NCI-H748 (cell line): ENCODE results near the gene FCRLB.
"Not testable (repeated sequence)": the region's sequence is repeated elsewhere in the genome, so short reads cannot be mapped to it uniquely, and the experiment has no call there.

ENCODE experiments used
- DNase-seq: peaks from one replicate; lab custom pipeline; 2025; ENCODE audit not compliant: unreplicated experiment; lab: John Stamatoyannopoulos, UW

FCRLB gene

DNA sequence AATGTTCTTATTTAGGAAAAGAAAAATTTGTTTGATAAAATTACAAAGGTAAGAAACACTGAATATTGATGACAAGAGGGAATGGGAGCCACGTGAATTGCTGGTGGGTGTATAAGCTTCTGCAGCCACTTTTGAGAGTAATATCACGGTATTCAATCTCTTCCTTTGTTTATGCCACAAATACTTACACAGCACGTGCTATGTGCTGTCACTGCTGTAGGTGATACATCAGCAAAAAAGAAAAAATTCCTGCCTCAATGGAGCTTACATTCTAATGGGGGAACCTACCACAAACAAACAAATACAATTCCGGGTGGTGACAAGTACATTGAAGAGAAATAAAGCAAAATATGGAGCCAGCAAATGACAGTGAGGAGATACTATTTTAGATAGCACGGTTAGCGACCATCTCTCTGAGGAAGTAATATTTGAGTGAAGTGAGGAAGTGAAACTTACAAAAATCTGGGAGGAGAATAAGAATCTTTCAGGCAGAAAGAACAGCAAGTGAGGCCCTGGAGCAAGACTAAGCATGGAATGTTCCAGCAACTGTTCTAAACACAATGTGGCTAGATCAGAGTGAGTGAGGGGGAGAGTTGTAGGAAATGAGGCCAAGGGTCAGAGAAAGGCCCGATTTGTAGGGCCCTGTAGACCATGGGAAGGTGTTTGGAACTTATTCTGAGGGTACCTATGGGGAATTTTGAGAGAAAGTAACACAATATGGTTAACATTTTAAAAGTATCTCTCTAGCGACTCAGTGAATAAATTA, 2.6 kb upstream of the FCRLB start:
- DNase-seq: no peak

DNA sequence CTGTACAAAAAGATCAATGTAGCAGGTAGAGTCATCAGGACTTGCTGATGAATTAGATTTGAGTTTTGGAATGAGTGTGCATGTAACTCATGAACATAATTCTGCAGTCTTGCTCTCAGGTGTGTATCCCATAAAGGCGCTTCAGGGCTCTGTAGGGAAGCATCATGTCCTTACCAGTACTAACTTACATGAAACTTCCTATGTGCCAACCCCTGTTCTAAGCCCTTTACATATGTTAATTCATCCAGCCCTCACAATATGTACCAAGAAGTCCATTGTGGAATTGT, 2.1 kb upstream of the FCRLB start:
- DNase-seq: no peak

DNA sequence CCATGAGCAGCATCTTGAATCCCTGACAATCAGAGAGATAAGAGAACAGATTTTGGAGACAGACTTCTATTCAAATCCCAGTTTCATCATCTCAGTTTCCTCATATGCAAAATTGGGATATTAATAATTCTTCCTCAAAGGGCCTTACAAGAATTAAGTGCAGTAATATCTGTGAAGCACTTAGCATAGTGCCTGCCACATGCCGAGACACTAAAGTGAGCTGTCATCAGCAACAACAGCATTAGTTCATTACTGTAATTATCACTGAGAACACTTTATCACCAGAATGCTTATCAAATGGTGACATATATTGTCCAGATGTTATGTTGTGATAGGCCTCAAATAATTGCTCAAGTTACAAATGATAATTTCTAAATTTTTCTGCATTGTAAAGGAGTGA, 922 bp upstream of the FCRLB start:
- DNase-seq: no peak

DNA sequence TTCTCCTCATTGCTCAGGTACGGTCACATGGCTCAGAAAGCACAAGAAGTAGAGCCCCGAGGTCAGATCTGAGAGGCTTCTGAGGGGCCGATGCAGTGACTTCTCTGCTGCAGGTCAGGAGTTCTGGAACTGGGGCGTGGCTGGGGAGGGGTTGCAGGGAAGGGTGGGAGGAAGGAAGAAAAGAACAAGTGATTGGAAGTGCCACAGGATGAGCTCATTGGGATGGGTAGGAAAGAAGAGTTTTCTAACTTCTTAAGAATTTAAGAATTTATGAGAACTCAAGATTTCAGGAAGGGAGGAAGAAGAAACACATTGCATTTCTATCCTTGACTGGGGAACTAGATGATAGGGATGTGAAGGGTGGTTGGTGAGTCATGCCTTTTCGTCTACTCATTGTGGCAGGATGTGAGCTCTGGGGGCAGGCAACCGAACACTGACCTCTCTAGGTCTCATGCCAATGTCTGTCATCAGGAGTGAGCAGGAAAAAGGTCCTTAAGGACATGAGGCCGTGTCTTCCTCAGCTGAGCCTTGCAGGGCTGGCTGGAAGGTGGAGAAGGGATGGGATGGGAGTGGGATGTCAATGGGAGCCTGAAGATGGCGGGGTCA, 497 bp downstream of the FCRLB start:
- DNase-seq: no peak

DNA sequence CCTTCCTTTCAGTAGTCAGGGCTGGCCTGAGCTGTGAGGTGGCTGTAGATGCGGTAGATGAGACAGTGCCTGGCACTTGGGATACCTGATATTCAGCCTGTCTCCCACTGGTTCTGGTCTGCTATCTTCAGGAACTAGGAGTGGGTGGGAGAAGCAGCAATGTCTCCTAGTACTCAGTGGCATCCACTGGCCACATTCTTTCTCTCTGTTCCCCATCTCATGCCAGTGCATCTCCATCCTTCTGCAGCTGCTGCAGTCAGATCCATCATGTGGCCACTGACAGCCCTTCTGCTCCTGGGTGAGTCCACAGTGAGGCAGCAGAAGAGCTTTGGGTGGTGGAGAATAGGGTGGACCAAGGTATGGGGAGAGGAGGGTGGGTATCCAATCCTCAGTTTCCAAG, 1.1 kb downstream of the FCRLB start:
- DNase-seq: no peak

DNA sequence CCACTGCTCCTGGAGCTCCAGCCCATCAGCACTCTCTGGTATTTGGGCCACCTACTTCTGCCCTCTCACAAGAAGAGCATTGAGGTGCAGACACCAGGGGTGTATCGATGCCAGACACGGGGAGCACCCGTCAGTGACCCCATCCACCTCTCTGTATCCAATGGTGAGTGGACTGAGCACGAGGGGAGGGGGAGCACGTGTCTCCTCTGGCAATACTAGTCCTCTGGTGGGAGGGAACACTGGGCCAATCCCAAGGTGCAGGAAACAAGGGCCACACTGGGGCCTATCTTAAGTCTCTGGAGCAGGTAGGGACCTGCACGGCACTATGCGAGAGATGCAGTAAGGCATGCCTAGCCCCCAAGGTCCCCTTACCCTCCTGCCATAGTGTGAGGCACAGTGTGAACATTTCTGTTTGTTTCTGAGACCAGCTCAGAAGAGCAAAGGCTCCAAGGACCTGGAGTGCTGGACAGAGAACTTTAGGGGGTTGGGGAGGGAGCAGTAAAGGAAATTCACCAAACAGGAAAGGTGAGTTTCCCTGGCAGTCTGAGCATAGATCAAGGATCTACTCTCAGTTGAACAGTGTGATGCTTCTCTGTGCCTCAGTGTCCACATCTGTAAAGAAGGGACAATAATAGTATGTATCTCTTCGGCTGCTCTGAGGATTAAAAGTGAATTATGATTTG, 2.3 kb downstream of the FCRLB start:
- no peak for DNase-seq

DNA sequence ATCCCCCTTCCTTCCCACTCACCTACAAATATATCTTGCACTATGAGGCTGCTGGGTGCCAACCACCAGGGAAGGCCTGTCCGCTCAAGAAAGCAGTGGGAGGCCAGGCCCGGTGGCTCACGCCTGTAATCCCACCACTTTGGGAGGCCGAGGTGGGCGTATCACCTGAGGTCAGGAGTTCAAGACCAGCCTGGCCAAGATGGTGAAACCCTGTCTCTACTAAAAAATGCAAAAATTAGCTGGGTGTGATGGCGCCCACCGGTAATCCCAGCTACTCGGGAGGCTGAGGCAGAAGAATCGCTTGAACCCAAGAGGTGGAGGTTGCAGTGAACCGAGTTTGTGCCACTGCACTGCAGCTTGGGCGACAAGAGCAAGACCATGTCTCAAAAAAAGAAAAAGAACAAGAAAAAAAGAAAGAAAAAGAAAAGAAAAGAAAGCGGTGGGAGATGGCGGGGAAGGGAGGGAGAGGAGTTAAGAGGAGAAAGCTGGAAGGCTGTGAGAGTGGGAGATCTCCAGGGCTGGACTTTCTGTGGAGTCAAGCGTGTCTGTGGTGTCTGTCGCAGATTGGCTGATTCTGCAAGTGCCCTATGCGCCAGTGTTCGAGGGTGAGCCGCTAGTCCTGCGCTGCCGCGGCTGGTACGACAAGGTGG, 4.0 kb downstream of the FCRLB start:
- DNase-seq: not testable (repeated sequence)

DNA sequence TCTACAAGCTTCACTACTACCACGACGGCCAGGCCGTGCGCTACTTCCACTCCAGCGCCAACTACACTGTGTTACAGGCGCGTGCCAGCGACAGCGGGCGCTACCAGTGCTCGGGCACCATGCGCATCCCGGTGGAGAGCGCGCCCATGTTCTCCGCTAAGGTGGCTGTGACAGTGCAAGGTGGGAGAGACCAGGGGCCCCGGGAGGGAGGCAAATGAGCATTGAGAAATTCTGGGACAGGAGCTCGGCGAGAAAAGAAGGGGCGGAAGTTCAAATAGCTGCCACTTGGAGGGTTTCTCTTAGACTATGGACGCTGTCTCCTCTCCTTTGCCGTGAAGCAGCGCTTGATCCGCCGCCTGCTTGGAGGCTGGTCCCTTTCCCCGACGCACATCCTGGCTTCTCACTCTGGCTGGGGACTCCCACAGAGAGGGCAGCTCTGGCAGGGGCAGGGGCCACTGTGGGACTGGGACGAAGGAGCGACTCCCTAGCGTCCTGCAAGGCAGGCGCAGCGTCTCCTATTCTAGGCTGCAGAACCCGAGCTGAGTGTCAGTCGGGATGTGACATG, 4.6 kb downstream of the FCRLB start:
- peak; percentile 69 for DNase-seq

DNA sequence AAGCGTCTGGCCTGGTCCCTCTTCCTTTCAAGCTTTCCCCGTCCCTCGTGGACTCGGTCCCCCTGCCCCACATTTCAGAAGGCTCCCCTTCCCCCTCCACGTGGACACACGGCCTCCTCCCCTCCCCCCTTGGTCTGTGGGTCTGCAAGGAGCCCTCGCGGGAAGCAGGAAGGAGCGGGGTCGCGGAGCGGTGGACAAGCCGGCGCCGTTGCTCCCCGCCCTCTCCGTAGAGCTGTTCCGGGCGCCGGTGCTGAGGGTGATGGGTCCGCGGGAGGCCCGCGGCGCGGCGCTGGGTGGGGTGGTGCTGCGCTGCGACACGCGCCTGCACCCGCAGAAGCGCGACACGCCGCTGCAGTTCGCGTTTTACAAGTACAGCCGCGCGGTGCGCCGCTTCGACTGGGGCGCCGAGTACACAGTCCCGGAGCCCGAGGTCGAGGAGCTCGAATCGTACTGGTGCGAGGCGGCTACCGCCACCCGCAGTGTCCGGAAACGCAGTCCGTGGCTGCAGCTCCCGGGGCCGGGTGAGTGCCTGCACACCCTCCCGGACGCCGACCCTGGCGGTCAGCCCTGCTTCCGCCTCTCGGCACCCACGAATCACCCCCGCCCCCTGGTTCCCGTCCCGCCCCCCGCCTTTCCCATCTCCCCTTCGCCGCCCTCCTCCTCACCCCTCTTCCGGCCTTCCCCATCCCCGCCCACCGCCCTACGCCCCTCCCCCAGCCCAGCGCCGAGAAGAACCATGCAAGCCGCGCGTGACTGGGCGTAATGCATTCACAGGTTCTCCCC, 5.3 kb downstream of the FCRLB start:
- DNase-seq: peak; percentile 80

DNA sequence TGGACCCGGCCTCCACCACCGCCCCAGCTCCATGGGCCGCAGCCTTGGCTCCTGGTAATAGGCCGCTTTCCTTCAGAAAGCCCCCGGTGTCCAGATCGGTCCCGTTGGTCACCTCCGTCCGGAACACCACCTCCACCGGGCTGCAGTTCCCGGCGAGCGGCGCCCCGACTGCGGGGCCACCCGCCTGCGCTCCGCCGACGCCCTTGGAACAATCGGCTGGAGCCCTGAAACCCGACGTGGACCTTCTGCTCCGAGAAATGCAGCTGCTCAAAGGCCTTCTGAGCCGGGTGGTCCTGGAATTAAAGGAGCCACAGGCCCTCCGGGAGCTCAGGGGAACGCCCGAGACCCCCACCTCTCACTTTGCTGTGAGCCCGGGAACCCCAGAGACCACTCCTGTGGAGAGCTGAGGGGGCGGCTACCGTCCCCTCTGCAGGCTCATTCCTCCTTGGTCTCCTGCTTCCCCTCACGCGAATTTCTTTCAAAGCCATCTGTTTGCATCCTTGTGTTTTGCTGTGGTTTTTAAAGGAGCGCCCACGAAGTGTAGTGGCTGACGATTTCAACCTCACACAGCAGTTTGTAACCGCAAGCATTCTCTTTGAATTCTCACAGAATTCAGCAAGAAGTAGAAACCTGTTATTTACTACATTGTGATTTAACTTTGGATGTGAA, 6.0 kb downstream of the FCRLB start:
- no peak for DNase-seq

DNA sequence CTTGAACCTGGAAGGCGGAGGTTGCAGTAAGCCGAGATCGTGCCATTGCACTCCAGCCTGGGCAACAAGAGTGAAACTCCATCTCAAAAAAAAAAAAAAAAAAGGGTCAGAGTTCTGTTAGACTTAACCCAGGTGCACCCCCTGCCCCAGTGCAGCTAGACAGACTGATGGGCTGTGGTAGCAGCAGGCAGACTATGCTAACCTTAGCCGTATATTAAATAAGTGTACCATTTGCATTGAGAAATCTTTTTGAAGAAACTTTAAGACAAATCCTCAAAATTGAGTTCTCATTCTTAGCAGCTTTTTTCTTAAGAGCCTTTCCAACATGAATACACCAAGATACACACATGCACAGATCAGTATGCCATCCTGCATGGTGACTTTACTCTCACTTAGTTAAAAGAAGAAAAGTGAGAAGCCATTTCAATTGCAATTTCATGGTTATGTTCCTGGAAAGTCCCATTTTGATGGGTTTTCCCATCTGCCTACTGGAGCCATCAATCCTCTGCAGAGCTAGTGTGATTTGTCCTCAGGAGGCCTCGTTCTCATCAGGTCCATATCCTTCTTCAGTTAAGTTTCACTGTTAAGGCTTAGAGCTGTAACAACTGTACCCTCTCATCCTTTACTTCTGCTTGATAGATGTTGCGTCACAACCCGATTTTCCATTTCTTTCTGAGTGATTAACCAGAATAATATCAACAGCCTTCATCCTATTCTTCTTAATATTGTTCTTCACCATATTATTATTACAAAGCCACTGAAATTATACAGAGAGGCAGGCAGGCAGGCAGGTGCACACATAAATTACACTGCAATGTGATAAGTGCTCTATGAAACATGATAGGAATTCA, 7.3 kb downstream of the FCRLB start:
- DNase-seq: no peak

DNA sequence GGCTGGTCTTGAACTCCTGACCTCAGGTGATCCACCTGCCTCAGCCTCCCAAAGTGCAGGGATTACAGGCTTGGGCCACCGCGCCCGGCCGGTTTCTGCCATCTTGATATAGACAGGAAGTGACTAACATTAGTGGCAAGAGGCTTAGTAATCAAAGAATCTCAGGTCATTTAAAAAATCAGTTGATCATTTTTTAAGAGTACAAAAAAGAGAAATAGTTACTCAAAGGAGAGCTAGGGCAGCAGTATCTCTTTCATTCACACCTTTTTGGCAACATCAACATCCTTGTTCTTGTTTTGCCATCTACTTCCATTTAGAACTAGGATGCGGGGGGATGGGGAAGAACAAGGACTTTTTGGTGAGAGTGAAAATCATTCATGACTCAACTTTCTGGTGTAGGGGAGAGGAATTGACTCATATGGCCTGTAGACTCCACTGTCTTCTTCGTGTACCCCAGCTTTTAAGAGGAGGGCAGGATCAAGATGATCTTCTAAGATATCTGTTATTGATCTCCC, 8.8 kb downstream of the FCRLB start:
- DNase-seq: no peak

DNA sequence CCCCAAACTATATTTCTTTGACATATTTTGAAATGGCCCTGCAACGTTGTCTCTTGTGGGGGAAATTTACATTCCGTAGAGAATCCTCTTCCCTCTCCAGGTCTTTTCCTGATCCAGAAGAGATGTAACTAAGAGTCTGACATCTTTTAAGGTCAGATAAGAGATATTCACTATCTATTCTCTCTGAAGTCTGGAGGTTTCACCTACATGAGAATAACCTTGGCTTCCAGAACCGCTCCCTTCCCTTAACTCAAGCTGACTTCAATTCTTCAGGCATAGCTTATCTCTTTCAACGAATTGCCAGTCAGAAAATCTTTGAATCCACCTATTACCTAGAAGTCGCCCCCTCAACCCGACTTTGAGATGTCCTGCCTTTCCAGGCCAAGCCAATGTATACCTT, 9.9 kb downstream of the FCRLB start:
- DNase-seq: no peak

DNA sequence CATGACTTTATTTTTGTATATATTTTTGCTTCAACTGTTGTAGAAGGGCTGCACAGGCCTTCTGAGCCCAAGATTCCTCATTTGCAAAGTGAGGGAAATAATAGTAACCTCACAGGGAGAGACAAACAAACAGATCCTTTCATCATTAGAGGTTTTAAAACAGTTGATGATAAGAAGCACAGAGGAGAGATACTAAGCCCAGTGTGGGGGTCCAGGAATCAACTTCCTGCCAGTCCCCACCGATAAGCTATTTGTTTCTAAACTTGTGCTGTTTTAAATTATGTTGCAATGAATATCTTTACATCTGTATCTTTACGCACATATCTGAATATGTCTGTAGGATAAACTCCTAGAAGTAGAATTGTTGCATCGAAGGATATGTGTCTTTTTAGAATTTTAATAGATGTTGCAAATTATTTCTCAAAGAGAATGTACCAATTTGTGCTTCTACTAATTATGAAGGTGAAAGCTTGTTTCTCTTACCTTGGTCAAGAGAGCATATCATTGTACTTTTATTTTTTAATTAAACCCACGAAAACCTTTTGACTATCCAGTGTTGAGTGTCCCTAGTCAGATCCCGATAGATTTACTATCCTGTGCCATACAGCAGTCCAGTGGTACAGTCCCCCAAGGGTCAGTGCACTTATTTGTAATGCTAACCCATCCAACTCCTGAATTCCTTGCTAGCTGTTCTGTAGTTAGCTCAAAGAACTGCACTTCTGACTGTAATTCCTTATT, 10.8 kb downstream of the FCRLB start:
- no peak for DNase-seq

DNA sequence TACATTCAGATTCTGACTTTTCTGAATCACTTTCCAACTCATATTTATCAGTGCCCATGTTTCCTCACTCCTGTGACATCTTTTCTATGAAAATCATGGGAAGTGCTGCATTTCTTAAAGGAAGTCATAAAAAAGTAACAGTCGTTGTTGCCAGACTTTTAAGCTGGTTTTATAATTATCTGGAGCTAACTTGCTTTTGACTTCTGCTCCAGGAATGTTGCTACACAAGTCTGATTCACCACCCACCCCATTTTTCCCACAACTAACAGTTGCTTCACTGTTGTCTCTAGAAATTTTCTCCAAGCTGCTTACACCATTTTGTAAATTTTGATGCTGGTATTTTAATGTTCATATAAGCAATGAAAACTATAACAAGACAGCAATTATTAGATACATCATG, 12.2 kb downstream of the FCRLB start:
- no peak for DNase-seq

DNA sequence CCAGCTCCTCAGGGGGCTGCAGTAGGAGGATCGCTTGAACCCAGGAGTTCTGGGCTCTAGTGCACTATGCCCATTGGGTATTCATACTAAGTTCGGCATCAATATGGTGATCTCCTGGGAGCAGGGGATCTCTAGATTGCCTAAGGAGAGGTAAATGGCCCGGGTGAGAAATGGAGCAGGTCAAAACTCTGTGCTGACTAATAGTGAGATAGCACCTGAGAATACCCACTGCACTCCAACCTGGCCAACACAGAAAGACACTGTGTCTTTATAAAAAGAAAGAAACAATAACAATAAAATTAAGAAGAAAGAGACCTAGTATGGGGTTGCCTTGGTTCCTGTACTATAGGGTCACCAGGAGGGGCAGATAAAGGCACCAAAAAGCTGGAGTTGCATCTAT, 14.5 kb downstream of the FCRLB start:
- DNase-seq: no peak

DNA sequence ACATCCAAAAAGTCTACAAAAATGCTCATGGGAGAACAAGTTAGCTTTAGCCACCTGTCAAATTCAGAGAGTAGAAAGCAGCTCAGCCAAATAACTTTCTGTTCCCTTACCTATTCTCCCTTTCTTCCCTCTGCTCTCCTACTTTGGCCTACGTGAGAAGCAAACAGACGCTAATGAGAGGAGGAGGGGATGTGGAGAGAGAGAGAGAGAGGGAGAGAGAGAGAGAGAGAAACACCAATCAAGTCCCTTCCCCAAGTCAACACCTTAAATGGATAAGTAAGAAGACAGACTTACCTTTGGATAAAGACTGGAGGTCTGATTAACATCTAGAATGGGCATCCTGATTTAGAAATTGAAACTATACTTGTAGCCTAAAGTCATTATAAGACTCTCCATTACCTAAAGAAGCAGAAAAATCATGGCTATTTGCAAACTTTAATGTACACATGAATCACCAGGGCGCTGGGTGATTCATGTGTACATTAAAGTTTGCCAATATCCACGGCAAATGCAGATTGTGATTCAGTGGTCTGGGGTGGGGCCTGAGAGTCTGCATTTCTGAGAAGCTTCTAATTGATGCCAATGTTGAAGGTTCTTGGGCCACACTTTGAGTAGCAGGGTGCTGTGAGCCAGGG, 15.1 kb downstream of the FCRLB start:
- no peak for DNase-seq

DNA sequence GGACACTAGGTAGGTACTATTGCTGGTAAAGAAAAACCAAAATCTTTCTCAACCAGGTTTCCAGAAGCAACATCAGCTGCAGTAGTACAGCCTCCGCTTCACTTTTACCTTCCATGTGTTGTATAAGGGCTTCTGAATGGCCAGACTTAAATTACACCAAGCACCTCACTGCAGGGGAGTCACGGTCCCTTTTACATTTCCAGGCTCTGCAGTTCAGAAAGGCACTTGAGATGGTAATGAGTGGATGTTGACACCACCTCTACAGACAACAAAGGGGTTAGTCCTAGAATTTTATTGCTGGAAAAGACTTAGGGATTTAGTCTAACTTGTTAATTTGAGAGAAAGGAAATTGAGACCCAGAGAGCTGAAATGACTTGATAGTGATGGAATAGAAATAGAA, 16.3 kb downstream of the FCRLB start:
- DNase-seq: peak; percentile 32
